Measurements from ENCODE around the gene GNE. TPM values are rescaled to one million over a fixed set of nuclear protein-coding genes. Genes with fewer than 3 reads are reported as not detected.

GNE gene
- total and polyA plus RNA-seq, 9 of the 15 experiments (the other 6 are each of a cell fraction or from before 2014, with no cell fraction given): 5.1 to 18.6 (median 12.0) TPM

DNA sequence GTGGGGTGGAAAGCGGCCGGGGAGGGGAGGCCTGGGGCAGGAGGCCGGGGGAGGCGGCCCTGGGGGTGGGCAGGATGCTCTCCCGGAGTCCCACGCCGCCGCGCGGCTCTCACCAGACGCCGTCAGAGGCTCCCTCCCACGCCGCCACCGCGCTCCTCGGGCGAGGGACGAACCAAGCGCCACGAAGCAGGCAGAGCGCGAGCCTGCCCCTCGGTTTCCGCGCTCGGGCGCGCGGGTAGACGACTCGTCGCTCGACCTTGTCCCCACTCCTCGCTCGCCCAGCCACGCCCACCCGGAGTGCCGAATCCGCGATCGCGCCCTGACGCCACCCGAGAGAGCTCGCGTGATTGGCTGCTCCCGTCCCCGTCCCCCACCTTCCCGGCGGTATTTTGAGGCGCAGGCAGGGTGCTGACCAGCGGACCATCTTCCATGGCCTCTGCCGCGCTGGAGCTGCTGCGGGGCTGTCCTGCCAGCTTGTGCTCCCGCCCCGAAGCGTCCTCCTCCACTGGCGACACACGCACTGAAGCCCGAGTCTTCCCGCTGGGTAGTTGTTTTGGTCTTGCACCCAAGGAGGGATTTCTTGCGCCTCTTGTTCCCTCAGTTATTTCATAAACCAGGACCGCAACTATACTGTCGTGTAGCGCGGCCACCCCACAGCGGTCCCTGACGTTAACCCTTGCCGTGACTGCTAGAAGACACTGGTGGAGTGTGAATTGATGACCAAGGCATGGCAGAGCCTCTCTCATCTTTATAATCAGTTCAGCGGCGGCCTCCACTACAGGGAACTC is at the start of gene GNE (continued):
- TF ChIP-seq KDM4B (IDR thresholded peaks at IDR 0.05; ENCODE audit: borderline replicate concordance in 2 of 2, low read depth in 1 of 2) (0 out of 4 replicates have a peak, but pooled peaks of 1 of the 2 experiments have one; percentile 13), HLTF (IDR thresholded peaks at IDR 0.05) (no peak), ZFX (CRISPR knock-in tag; IDR thresholded peaks at IDR 0.05) (peak; percentile 84), ZNF124 (CRISPR knock-in tag; IDR thresholded peaks at IDR 0.05) (no peak), EP300 (IDR thresholded peaks at IDR 0.05; ENCODE audit: low read length) (no peak), ZC3H8 (IDR thresholded peaks at IDR 0.05) (no peak), ZNF282 (CRISPR knock-in tag; IDR thresholded peaks at IDR 0.05) (no peak), ZNF668 (CRISPR knock-in tag; IDR thresholded peaks at IDR 0.05) (no peak), MAFG (tag; conservative IDR thresholded peaks at IDR 0.05) (no peak), TCF7L2 (IDR thresholded peaks at IDR 0.05; ENCODE audit: low read depth, low read length) (no peak), HNRNPL (IDR thresholded peaks at IDR 0.05; ENCODE audit: low read depth, low read length) (0 out of 2 replicates have a peak, but pooled peaks have one; percentile 31), HNRNPLL (IDR thresholded peaks at IDR 0.05; ENCODE audit: low read depth, low read length, poor library complexity, severe bottlenecking) (peak; percentile 48)
- TF ChIP-seq, protein P1, sequence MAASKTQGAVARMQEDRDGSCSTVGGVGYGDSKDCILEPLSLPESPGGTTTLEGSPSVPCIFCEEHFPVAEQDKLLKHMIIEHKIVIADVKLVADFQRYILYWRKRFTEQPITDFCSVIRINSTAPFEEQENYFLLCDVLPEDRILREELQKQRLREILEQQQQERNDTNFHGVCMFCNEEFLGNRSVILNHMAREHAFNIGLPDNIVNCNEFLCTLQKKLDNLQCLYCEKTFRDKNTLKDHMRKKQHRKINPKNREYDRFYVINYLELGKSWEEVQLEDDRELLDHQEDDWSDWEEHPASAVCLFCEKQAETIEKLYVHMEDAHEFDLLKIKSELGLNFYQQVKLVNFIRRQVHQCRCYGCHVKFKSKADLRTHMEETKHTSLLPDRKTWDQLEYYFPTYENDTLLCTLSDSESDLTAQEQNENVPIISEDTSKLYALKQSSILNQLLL (CRISPR knock-in tag; IDR thresholded peaks at IDR 0.05; ENCODE audit: borderline replicate concordance): no peak
- TF ChIP-seq, protein P2, sequence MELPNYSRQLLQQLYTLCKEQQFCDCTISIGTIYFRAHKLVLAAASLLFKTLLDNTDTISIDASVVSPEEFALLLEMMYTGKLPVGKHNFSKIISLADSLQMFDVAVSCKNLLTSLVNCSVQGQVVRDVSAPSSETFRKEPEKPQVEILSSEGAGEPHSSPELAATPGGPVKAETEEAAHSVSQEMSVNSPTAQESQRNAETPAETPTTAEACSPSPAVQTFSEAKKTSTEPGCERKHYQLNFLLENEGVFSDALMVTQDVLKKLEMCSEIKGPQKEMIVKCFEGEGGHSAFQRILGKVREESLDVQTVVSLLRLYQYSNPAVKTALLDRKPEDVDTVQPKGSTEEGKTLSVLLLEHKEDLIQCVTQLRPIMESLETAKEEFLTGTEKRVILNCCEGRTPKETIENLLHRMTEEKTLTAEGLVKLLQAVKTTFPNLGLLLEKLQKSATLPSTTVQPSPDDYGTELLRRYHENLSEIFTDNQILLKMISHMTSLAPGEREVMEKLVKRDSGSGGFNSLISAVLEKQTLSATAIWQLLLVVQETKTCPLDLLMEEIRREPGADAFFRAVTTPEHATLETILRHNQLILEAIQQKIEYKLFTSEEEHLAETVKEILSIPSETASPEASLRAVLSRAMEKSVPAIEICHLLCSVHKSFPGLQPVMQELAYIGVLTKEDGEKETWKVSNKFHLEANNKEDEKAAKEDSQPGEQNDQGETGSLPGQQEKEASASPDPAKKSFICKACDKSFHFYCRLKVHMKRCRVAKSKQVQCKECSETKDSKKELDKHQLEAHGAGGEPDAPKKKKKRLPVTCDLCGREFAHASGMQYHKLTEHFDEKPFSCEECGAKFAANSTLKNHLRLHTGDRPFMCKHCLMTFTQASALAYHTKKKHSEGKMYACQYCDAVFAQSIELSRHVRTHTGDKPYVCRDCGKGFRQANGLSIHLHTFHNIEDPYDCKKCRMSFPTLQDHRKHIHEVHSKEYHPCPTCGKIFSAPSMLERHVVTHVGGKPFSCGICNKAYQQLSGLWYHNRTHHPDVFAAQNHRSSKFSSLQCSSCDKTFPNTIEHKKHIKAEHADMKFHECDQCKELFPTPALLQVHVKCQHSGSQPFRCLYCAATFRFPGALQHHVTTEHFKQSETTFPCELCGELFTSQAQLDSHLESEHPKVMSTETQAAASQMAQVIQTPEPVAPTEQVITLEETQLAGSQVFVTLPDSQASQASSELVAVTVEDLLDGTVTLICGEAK (IDR thresholded peaks at IDR 0.05): no peak
- TF ChIP-seq, protein P2 (CRISPR knock-in tag; IDR thresholded peaks at IDR 0.05): no peak
- TF ChIP-seq, protein P3, sequence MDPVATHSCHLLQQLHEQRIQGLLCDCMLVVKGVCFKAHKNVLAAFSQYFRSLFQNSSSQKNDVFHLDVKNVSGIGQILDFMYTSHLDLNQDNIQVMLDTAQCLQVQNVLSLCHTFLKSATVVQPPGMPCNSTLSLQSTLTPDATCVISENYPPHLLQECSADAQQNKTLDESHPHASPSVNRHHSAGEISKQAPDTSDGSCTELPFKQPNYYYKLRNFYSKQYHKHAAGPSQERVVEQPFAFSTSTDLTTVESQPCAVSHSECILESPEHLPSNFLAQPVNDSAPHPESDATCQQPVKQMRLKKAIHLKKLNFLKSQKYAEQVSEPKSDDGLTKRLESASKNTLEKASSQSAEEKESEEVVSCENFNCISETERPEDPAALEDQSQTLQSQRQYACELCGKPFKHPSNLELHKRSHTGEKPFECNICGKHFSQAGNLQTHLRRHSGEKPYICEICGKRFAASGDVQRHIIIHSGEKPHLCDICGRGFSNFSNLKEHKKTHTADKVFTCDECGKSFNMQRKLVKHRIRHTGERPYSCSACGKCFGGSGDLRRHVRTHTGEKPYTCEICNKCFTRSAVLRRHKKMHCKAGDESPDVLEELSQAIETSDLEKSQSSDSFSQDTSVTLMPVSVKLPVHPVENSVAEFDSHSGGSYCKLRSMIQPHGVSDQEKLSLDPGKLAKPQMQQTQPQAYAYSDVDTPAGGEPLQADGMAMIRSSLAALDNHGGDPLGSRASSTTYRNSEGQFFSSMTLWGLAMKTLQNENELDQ (CRISPR knock-in tag; IDR thresholded peaks at IDR 0.05; ENCODE audit: borderline replicate concordance): no peak

Data from K562 (cell line).